Activated T-cell treated with anti-CD3 and anti-CD28 coated beads for 48 hours (primary cell): ENCODE results near the gene MSI2.

Source experiments
- DNase-seq: peaks from one replicate; pipeline ENCODE4 v3.0.0-alpha.2; 2020; ENCODE audit warnings: low read depth

The MSI2 gene

GRCh38 chr17:57665696-57666095 is 409.4 kb downstream of the MSI2 start:
- DNase-seq: no peak

DNA sequence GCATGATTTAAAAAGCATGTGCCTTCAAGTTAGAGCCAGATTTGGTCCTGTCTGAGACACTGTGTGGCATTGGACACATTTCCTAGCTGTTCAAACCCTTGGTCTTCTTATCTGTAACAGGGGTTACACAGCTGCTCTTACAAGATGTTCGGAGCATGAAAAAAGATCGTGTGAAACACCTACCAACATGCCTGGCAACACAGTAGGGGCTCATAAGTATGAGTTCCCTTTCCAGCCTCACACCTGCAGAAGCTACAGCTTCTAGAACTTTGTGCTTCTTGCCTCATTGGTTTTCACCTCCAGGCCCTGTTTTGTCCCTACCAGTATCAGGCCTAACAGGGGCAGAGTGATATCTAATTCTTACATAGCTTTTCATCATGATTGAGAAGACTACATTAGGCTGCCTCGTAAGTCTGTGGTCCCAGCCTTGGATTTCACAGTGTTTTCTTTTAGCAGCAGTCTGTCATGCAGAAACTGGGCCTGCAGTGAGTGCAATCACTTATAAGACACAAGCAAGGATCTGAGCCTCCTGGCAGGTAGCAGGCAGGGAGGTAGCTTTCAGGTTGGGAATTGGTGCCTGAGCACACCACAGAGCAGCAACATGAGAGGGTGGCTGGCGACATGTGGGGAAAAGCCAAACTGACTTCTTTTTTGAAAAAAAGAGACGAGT is 410.0 kb downstream of the MSI2 start:
- no peak for DNase-seq

DNA sequence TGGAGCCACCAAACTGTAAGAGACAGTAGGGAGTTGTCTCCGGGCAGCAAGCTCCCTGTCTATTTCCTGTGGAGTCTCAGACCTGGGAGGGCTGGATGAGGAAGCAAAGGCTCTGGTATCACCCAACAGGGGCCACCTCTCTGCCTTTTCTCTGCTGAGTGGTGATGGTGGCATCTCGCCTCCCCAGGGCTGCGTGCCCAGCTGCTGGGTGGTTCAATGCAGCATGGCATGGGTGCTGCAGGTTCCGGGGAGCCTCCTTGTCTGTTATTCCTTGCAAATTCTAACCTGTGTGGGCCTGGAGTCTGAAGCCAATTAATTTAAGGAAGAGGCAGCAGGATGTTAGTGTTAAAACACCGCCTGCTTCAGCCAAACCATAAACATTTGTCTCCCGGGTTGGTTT is 410.6 kb downstream of the MSI2 start:
- no peak for DNase-seq

DNA sequence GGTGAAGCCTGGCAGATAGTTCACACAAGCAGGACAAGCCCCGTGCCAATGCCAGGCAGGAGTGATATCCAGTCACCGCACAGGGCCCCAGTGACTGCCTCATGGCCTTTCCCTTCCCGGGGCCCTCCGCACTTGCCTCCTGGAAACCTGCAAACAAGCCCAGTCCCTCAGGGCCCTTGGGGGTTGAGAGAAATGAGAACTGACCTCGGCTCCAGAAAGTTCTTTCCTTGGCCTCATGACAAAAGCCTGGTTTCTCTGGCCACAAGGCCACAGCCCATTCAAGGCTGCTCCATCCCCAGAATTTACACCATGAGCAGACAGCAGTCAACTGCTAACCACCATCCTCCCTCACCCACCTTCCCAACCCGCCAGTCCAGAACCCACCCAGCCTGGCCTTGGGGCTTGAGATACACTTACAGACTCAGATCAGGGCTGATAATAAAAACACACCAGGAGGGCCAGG is 411.2 kb downstream of the MSI2 start:
- no peak for DNase-seq

- DNase-seq: no peak
These were observed 412.0 kb downstream of the MSI2 start for GRCh38 chr17:57668332-57668731.

GRCh38 chr17:57669671-57670529 is 413.6 kb downstream of the MSI2 start:
- no peak for DNase-seq

GRCh38 chr17:57670769-57671569 is 414.6 kb downstream of the MSI2 start:
- DNase-seq: no peak

DNA sequence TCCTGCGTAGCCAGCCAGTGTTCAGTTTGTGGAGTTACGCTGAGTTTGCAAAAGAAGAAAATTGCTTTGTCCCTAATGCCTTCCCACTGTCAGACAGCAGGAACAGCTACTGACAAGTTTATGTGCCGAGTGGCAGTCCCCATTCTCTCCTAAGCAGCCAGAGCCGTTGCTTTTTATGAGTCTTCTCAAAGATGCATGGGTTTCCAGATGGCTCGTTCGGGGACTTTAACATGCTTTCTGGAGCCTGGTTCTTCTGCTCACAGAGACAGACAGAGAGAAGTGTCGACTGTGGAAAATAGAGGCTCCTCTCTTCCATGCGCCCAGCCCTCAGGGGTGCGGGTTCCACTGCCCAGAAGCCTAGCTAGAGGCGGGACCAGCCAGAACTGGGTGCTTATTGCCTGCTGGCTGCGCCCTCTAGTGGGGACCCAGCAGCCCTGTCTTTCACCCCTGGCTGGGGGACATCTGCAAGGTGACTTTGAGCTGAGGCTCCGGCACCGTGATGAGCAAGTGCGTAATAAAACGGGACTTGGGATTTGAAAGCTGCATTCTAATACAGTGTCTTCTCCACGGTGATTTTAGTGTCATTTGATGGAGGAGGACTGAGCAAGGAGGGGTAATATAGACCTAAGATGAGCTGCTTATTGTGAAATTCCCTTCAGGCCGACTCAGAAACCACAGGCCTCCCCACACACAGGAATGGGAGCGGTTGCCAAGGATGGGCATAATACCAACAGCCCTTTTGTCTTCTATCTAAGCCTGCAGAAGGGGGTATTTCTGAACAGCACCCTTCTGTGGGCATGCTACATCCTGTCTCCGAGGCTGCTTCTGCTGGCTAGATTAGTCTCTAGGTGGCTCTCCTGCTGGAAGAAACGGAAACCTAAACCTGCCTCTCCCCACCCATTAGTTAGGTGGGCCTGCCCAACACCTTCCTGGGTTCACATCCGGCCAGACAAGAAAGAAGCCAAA is 415.6 kb downstream of the MSI2 start:
- peak; percentile 63 for DNase-seq

- DNase-seq: no peak
These were observed 416.6 kb downstream of the MSI2 start for GRCh38 chr17:57672971-57673370.

GRCh38 chr17:57674894-57675293 is 418.6 kb downstream of the MSI2 start:
- no peak for DNase-seq

DNA sequence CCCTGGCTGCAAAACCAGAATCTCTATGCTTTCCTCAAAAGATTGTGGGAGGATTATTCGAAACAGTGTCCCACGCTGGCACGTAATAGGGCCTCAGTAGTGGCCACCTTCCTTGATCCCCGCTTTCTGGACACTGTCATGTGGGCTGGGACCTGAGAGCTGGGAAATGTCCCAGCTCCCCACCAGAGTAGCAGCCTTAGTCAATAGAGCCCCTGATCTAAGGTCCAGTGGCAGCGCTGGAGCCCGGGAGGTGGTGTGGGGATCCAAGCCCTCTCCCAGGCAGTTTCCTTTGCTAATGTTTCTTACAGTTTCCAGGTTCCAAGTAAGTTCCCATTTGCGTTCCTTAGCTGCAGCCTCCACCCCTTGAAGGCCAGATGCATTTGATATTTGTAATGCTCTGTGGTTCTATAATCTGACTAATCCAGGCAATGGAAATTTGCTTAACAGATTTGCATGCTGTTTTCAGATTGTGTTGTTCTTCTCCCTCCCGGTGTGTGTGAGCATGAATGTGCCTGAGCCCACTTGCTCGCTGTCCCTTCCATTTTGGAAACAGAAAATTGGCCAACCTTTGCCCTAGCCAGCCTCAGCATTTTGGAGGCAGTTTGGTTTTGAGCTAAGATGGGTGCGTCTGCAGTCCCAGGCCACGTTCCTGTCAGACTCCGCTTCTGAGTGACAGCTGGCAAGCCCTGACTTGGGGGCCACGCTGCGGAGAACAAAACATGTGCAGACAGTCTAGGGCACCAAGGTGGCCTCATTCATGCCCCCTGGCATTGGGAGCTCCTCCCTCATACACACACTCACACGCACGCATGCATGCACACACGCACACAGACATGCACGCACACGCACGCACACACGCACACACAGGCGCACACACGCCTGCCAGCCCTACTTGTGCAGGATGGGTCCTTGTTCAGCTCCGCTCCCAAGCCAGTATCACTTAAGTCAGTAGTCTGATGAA is 419.4 kb downstream of the MSI2 start:
- DNase-seq: no peak

- no peak for DNase-seq
These were observed 420.2 kb downstream of the MSI2 start for GRCh38 chr17:57676543-57676942.

DNA sequence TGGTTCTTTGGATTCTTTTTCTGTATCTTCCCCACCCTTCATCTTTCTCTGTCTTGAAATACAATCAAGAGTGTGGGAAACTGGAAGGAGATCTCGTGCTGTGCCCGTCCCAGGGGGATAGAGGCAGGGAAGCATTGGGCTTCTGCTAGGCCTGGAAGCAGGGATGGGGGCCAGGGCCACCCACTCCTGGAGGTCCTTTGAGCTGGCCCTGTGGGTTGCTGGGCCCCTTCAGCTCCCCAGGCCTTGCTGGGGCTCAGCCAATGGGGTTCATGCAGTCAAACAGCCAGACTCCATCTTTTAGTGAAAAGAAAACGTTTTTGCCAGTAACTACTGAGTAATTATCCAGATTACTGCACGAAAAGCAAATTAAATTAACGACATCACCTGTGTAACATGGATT is 421.0 kb downstream of the MSI2 start:
- no peak for DNase-seq

- no peak for DNase-seq
These were observed 421.5 kb downstream of the MSI2 start for GRCh38 chr17:57677858-57678257.

- no peak for DNase-seq
These were observed 422.1 kb downstream of the MSI2 start for GRCh38 chr17:57678393-57678792.

- DNase-seq: no peak
These were observed 423.0 kb downstream of the MSI2 start for GRCh38 chr17:57679356-57679755.

DNA sequence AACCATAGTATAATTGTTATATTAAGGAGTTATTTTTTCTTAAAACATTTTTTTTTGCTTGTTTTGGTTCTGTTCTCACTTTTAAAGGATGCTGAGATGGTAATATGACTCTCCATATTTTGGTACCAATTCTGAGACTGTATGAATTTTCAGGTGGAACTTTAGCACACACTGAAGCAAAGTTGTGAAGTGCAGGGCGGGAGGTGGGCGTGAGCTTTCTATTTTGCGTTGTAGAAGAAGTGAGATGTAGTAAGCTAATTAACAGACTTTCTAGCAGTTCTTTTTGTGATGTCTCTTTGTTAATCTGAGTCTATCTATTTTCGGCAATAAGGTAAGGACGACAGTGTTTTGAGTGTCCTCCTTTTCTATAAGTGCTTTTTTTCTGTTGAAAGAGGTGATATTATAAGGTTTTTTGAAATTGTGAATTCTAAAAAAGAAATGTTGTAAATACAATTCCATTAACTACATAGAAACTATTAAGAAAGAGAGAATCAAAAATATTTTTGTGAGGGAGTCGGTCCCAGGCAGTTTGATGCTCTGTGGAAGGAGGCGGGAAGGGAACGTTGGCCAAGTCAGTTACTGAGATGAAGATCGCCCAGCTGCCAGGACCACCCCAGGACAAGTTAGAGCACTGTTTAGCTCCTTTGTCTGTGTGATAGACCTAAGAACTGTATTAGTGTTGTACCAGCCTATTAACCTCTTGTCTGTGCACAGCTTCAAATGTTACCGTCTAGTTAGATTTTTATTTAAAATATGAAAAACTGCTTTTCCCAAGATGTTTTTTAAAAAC is 423.8 kb downstream of the MSI2 start:
- DNase-seq: no peak

- DNase-seq: no peak
These were observed 426.4 kb downstream of the MSI2 start for GRCh38 chr17:57682701-57683100.

DNA sequence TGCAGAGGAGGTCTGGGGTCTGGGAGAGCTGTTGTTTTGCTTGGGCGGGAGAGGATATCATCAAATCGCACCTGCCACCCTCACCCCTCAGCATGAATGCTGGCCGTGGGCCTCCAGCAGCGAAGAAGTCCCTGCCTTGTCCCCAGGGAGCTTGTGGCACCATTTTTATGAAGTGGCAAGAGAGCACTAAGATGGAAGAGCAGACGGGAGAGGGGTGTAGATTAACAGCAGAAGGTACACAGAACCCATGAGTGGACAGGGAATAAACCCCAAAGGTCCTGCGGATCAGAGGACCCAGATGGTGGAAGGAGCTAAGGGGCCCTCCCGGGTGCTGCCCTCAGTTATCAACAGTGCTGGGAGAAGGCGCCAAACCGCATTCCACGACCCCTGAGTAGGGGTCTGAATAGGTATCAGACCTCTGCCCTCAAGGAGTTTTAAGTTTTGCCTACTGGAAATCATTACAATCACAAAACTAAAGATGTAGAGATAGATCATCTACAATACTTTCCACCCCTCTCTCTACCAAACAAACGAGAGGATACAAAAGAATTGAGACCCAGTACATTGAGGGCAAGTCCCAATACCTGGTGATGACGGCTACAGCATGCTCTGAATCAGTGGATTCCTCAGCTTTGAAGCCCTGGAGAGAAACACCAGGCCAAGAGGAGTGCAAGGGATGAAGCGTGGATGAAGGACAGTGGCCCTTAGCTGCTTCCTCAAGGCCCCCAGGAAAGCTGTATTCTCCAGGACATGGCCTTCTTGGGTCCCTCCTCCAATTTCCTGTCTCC is 428.6 kb downstream of the MSI2 start:
- no peak for DNase-seq
